K562 (cell line): Measurements from ENCODE around the gene OCA2.

Experiments used
- ELF4 ChIP-seq: fragments of 450-650 bp; formaldehyde crosslinking; IDR thresholded peaks from 2 replicates; pipeline ENCODE4 v1.4.0; 2022; ENCODE audit warnings: missing genetic modification characterization
- HDAC1 ChIP-seq, 2 experiments: fragments of 450-650 bp; IDR thresholded peaks; 2 replicates each; pipeline ENCODE4 v1.6.1; 2016 to 2017; ENCODE audit warnings: inconsistent platforms in 1 of 2, mild to moderate bottlenecking in 1 of 2, moderate library complexity in 1 of 2
- HDAC2 ChIP-seq: fragments of 450-650 bp; IDR thresholded peaks from 2 replicates; pipeline ENCODE4 v1.6.1; 2016; ENCODE audit warnings: mild to moderate bottlenecking
- HNRNPK ChIP-seq: fragments of 200-400 bp; formaldehyde crosslinking; IDR thresholded peaks from one replicate; pipeline ENCODE4 v1.6.1; 2018; ENCODE audit warnings: mild to moderate bottlenecking, low read depth, low read length; ENCODE audit not compliant: poor library complexity, severe bottlenecking
- ZNF224 ChIP-seq: sonication (generic); formaldehyde crosslinking; IDR thresholded peaks from 2 replicates; pipeline ENCODE4 v1.8.0; 2022; ENCODE audit warnings: mild to moderate bottlenecking, missing genetic modification reagents
- TF ChIP-seq, protein P1 (sequence below), 3 experiments: IDR thresholded peaks in 2 of 3; conservative IDR thresholded peaks in 1 of 3; 2 replicates each; pipeline ENCODE4 v1.5.1; 2011 to 2012; ENCODE audit warnings: low read length in 3 of 3, mild to moderate bottlenecking in 3 of 3, control low read depth in 2 of 3, improper control_type of control experiment in 1 of 3, inconsistent platforms in 1 of 3, low read depth in 1 of 3, mixed read lengths in 1 of 3, moderate library complexity in 1 of 3; ENCODE audit not compliant: insufficient read depth in 2 of 3

- no peak for TF ChIP-seq ZNF224 (CRISPR knock-in tag)
- TF ChIP-seq ELF4, result no peak
- TF ChIP-seq, protein P1, sequence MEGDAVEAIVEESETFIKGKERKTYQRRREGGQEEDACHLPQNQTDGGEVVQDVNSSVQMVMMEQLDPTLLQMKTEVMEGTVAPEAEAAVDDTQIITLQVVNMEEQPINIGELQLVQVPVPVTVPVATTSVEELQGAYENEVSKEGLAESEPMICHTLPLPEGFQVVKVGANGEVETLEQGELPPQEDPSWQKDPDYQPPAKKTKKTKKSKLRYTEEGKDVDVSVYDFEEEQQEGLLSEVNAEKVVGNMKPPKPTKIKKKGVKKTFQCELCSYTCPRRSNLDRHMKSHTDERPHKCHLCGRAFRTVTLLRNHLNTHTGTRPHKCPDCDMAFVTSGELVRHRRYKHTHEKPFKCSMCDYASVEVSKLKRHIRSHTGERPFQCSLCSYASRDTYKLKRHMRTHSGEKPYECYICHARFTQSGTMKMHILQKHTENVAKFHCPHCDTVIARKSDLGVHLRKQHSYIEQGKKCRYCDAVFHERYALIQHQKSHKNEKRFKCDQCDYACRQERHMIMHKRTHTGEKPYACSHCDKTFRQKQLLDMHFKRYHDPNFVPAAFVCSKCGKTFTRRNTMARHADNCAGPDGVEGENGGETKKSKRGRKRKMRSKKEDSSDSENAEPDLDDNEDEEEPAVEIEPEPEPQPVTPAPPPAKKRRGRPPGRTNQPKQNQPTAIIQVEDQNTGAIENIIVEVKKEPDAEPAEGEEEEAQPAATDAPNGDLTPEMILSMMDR (IDR thresholded peaks at IDR 0.05 in 2 of 3, conservative IDR thresholded peaks at IDR 0.05 in 1 of 3; ENCODE audit: insufficient read depth in 2 of 3, low read depth in 1 of 3, low read length in 3 of 3), result no peak
- no peak for TF ChIP-seq HNRNPK
- no peak for TF ChIP-seq HDAC1 (IDR thresholded peaks at IDR 0.05)
- no peak for TF ChIP-seq HDAC2
Observed at GRCh38 chr15:27951191-27951890, 147.8 kb downstream of the OCA2 start.
